HEK293 (cell line): ENCODE data around the gene CBX8.

Experiments
- ATF2 ChIP-seq: fragments of 450-650 bp; formaldehyde crosslinking; IDR thresholded peaks from 2 replicates; pipeline ENCODE4 v1.5.1; 2016; ENCODE audit warnings: missing biosample characterization, missing genetic modification characterization, low read depth
- KLF16 ChIP-seq: fragments of 450-650 bp; formaldehyde crosslinking; IDR thresholded peaks from 2 replicates; pipeline ENCODE4 v1.5.1; 2017; ENCODE audit warnings: missing biosample characterization, missing genetic modification characterization
- ZNF140 ChIP-seq: fragments of 450-650 bp; formaldehyde crosslinking; IDR thresholded peaks from 2 replicates; pipeline ENCODE4 v1.5.1; 2016; ENCODE audit warnings: missing biosample characterization, missing genetic modification characterization
- ZNF777 ChIP-seq: fragments of 450-650 bp; formaldehyde crosslinking; IDR thresholded peaks from 2 replicates; pipeline ENCODE4 v1.5.1; 2017; ENCODE audit warnings: missing biosample characterization, missing genetic modification characterization, borderline replicate concordance
- ZSCAN30 ChIP-seq: fragments of 450-650 bp; IDR thresholded peaks from 2 replicates; pipeline ENCODE4 v1.5.1; 2018; ENCODE audit warnings: missing biosample characterization, mild to moderate bottlenecking, missing genetic modification characterization, moderate library complexity
- TF ChIP-seq, protein P1 (sequence below): fragments of 450-650 bp; formaldehyde crosslinking; IDR thresholded peaks from 2 replicates; pipeline ENCODE4 v1.5.1; 2016; ENCODE audit warnings: missing biosample characterization, missing genetic modification characterization

DNA sequence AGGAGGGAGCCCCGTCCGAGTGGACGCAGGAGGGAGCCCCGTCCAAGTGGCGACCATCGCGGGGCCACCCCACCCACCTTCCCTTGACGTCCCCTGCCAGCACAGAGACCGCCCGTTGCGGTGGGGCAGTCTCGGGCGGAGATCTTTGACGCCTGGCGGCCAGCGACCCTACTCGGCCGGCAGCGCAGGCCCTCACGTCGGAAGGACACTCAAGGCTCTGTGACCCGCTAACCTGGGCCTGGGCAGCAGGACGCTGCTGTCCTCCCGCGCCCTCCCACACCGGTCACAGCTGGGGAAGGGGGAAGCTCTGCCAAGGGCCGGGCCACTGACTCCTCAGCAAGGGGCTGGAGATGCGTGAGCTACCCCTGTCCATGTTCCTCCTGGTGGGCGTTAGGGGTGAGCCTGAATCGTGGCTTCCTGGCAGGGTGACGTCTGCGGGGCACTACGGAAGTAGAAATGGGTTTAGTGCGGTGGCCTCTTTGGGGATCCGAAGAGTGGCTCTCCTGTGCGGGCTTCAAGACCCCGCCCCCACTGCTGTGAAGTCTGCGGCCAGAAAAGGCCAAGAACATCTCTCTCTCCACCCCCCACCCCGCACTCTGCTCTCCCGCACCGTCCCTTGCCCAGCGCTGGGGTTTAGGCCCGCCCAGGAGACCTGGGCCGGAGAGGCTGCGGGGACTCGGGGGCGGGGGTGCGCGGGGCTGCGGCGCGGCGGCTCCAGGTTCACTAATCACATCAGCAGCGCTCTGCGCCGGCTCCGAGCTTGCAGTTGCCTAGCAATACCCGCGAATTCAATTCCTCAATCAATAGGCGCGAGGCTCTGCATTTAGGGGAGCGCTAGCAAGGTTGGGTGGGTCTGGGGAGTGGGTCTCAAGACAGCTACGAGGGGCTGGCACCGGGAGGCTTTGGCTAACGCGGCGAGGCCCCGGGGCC lies 5.8 kb downstream of the CBX8 start:
- TF ChIP-seq ZNF140 (tag by site-specific recombination) (no peak), KLF16 (tag by site-specific recombination) (no peak), ZNF777 (tag by site-specific recombination) (no peak), ATF2 (tag by site-specific recombination) (no peak), ZSCAN30 (tag by site-specific recombination) (no peak)
- TF ChIP-seq, protein P1, sequence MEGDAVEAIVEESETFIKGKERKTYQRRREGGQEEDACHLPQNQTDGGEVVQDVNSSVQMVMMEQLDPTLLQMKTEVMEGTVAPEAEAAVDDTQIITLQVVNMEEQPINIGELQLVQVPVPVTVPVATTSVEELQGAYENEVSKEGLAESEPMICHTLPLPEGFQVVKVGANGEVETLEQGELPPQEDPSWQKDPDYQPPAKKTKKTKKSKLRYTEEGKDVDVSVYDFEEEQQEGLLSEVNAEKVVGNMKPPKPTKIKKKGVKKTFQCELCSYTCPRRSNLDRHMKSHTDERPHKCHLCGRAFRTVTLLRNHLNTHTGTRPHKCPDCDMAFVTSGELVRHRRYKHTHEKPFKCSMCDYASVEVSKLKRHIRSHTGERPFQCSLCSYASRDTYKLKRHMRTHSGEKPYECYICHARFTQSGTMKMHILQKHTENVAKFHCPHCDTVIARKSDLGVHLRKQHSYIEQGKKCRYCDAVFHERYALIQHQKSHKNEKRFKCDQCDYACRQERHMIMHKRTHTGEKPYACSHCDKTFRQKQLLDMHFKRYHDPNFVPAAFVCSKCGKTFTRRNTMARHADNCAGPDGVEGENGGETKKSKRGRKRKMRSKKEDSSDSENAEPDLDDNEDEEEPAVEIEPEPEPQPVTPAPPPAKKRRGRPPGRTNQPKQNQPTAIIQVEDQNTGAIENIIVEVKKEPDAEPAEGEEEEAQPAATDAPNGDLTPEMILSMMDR (tag by site-specific recombination) = no peak
